Muscle of leg (tissue), 16 donors: Measurements from ENCODE around the gene WDR83. TPM values are rescaled to one million over a fixed set of nuclear protein-coding genes. Genes with fewer than 3 reads are reported as not detected.
"Not testable (repeated sequence)": the region's sequence is repeated elsewhere in the genome, so short reads cannot be mapped to it uniquely, and the experiment has no call there.

Experiments
- DNase-seq: peaks from one replicate; pipeline ENCODE4 v3.0.0; 2013
- H3K27ac ChIP-seq: one replicate; pipeline ENCODE4 v1.5.1; 2013; ENCODE audit warnings: mild to moderate bottlenecking, low read length, control low read depth
- H3K27me3 ChIP-seq: one replicate; pipeline ENCODE4 v1.6.1; 2013; ENCODE audit warnings: low read length; ENCODE audit not compliant: control insufficient read depth, insufficient read depth
- H3K36me3 ChIP-seq: one replicate; pipeline ENCODE4 v1.6.1; 2013; ENCODE audit warnings: low read length; ENCODE audit not compliant: control insufficient read depth, insufficient read depth
- H3K4me1 ChIP-seq: one replicate; pipeline ENCODE4 v1.6.1; 2013; ENCODE audit warnings: low read length; ENCODE audit not compliant: control insufficient read depth, insufficient read depth
- H3K4me3 ChIP-seq: one replicate; pipeline ENCODE4 v1.5.1; 2013; ENCODE audit warnings: low read length, control low read depth
- H3K9me3 ChIP-seq: replicated peaks from 2 replicates; pipeline ENCODE4 v1.6.1; 2013; ENCODE audit warnings: low read depth, low read length; ENCODE audit not compliant: control insufficient read depth
- WGBS: methylation state at CpG from one replicate; pipeline ENCODE4 v1.1.5; 2013; ENCODE audit warnings: missing lambda C conversion rate; ENCODE audit not compliant: insufficient coverage; 5-methylcytosine and 5-hydroxymethylcytosine counted together
- long read RNA-seq, 11 donors: transcript quantifications; one replicate each; lab custom pipeline, GENCODE V29; 2026
- polyA plus RNA-seq, 8 donors: library from polyadenylated mRNA; unstranded; fragments of 120-200 nt; gene quantifications; one replicate each; pipeline versions ENCODE4 v1.2.1 to v1.2.3, GENCODE V29; 2013; ENCODE audit warnings: inconsistent platforms in 1 of 8, low replicate concordance in 1 of 8; ENCODE audit not compliant: insufficient read length in 8 of 8, insufficient read depth in 1 of 8
- total RNA-seq: library from RNA; stranded (reverse); fragments of 120-200 nt; gene quantifications from one replicate; pipeline ENCODE4 v1.2.4, GENCODE V29; 2013

WDR83 gene, protein sequence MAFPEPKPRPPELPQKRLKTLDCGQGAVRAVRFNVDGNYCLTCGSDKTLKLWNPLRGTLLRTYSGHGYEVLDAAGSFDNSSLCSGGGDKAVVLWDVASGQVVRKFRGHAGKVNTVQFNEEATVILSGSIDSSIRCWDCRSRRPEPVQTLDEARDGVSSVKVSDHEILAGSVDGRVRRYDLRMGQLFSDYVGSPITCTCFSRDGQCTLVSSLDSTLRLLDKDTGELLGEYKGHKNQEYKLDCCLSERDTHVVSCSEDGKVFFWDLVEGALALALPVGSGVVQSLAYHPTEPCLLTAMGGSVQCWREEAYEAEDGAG
- total RNA-seq (6.8 TPM), polyA plus RNA-seq (10 to 100 TPM in 6 of 8 donors, 1 to 10 TPM in 2; 8.8 to 16.0 (median 13.1) TPM)
- long read RNA-seq, donor 1, partial matches to known transcripts, result 14 of 107 reads
- long read RNA-seq, donor 1, other reads (novel, unspliced or antisense), result 93 of 107 reads
- long read RNA-seq, donor 2, result 0 reads
- long read RNA-seq, donor 3, partial matches to known transcripts, result 21 of 59 reads
- long read RNA-seq, donor 3, other reads (novel, unspliced or antisense), result 36 of 59 reads
- long read RNA-seq, donor 4, partial matches to known transcripts, result 73 of 235 reads
- long read RNA-seq, donor 4, other reads (novel, unspliced or antisense), result 160 of 235 reads
- long read RNA-seq, donor 5, partial matches to known transcripts, result 45 of 99 reads
- long read RNA-seq, donor 5, other reads (novel, unspliced or antisense), result 54 of 99 reads
- long read RNA-seq, donor 6, partial matches to known transcripts, result 0 of 1 reads
- long read RNA-seq, donor 6, other reads (novel, unspliced or antisense), result 0 of 1 reads
- long read RNA-seq, donor 7, partial matches to known transcripts, result 0 of 4 reads
- long read RNA-seq, donor 7, other reads (novel, unspliced or antisense), result 0 of 4 reads
- long read RNA-seq, donor 8, partial matches to known transcripts, result 63 of 63 reads
- long read RNA-seq, donor 8, other reads (novel, unspliced or antisense), result 0 of 63 reads
- long read RNA-seq, donor 9, partial matches to known transcripts, result 14 of 43 reads
- long read RNA-seq, donor 9, other reads (novel, unspliced or antisense), result 28 of 43 reads
- long read RNA-seq, donor 10, partial matches to known transcripts, result 0 of 2 reads
- long read RNA-seq, donor 10, other reads (novel, unspliced or antisense), result 0 of 2 reads
- long read RNA-seq, donor 11, partial matches to known transcripts, result 0 of 1 reads
- long read RNA-seq, donor 11, other reads (novel, unspliced or antisense), result 0 of 1 reads

GRCh38 chr19:12666265-12667048 lies at the start of gene WDR83, which contains the start of gene MAN2B1:
Gene WDR83 (plus strand): TSS chr19:12666807. CDS start chr19:12669791, 2,984 bp downstream.
Gene MAN2B1 (minus strand): TSS chr19:12666742. CDS start chr19:12666701, 41 bp downstream.
- Histone ChIP-seq H3K27ac (peak within 1 kb of the TSS; percentile 31), H3K4me1 (peaks cover 34% of the 10 kb centered on the region)

GRCh38 chr19:12617646-12618045 lies 49.0 kb upstream of the WDR83 start:
- Histone ChIP-seq H3K27ac (no peak overlapping the region), H3K4me1 (no peaks in the 10 kb centered on the region), H3K36me3 (peaks cover 22% of the 10 kb centered on the region), H3K27me3 (no peaks in the 10 kb centered on the region), H3K4me3 (no peak overlapping the region), H3K9me3 (peaks cover 2% of the 10 kb centered on the region)
- no CpG with 5 or more reads among the region's 4 CpGs for WGBS
- DNase-seq, result no peak

More at GRCh38 chr19:12666265-12667048, at the start of gene WDR83, which contains the start of gene MAN2B1:
- no peaks in the 10 kb centered on the region for H3K27me3 ChIP-seq
- peak; percentile 87 for DNase-seq
- H3K36me3 ChIP-seq, result peaks cover 40% of the 10 kb centered on the region
- H3K9me3 ChIP-seq, result no peaks in the 10 kb centered on the region
- peak within 1 kb of the TSS; percentile 90 for H3K4me3 ChIP-seq
- WGBS, result 2% methylated on average over 45 of the region's 46 CpGs

DNA sequence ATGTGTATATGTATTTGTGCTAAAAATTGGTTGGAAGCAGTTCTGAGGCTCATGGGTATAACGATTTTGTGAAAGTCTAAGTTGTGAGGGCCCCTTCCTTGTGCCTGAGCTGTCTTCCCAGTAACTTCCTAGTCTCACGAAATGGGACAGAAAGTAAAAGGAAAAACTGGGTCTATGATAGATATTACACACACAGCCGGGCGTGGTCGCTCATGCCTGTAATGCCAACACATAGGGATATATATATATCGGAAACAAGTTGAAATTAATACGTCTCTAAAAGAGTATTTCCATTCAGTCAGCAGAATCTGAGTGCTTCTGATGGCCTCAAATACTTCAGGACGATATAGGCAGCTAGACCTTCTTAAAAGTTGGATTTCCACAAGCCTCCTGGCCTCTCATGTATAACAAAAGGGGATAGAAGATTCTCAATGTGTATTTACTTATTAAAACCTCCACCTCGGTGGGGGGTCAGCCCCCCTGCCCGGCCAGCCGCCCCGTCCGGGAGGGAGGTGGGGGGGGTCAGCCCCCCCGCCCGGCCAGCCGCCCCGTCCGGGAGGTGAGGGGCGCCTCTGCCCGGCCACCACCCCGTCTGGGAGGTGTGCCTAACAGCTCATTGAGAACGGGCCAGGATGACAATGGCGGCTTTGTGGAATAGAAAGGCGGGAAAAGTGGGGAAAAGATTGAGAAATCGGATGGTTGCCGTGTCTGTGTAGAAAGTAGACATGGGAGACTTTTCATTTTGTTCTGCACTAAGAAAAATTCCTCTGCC lies 45.2 kb upstream of the WDR83 start:
- H3K4me3 ChIP-seq, H3K4me1 ChIP-seq, H3K27me3 ChIP-seq, H3K27ac ChIP-seq, H3K9me3 ChIP-seq, DNase-seq: not testable (repeated sequence)
- no CpG with 5 or more reads among the region's 26 CpGs for WGBS
- H3K36me3 ChIP-seq, result peaks cover 29% of the 10 kb centered on the region

GRCh38 chr19:12623361-12624031 lies 43.1 kb upstream of the WDR83 start:
- WGBS, result 96% methylated on average over 2 of the region's 4 CpGs
- peaks cover 41% of the 10 kb centered on the region for H3K36me3 ChIP-seq

DNA sequence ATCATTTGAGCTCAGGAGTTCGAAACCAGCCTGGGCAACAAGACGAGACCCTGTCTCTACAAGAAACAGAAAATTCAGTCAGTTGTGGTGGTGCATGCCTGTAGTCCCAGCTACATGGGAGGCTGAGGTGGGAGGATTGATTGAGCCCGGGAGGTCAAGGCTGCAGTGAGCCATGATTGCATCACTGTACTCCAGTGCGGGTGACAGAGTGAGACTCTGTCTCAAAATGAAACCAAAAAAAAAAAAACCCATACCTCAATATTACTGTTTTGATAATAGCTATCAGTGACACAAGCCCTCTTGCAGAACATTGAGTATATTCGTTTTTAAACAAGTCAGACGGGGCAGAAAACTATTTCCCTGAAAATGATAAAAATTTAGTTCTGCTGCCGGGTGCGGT lies 39.6 kb upstream of the WDR83 start:
- H3K36me3 ChIP-seq, result peaks cover 49% of the 10 kb centered on the region
- H3K4me1 ChIP-seq, result no peaks in the 10 kb centered on the region
- no peaks in the 10 kb centered on the region for H3K27me3 ChIP-seq
- H3K27ac ChIP-seq, result no peak overlapping the region
- DNase-seq, result no peak
- no peak overlapping the region for H3K4me3 ChIP-seq
- peaks cover 17% of the 10 kb centered on the region for H3K9me3 ChIP-seq
- WGBS, result 85% methylated on average over 5 of the region's 8 CpGs

More at GRCh38 chr19:12623361-12624031, 43.1 kb upstream of the WDR83 start:
- H3K4me1 ChIP-seq, result no peaks in the 10 kb centered on the region
- DNase-seq, result no peak
- peaks cover 14% of the 10 kb centered on the region for H3K9me3 ChIP-seq
- H3K4me3 ChIP-seq, result no peak overlapping the region
- no peak overlapping the region for H3K27ac ChIP-seq
- no peaks in the 10 kb centered on the region for H3K27me3 ChIP-seq

DNA sequence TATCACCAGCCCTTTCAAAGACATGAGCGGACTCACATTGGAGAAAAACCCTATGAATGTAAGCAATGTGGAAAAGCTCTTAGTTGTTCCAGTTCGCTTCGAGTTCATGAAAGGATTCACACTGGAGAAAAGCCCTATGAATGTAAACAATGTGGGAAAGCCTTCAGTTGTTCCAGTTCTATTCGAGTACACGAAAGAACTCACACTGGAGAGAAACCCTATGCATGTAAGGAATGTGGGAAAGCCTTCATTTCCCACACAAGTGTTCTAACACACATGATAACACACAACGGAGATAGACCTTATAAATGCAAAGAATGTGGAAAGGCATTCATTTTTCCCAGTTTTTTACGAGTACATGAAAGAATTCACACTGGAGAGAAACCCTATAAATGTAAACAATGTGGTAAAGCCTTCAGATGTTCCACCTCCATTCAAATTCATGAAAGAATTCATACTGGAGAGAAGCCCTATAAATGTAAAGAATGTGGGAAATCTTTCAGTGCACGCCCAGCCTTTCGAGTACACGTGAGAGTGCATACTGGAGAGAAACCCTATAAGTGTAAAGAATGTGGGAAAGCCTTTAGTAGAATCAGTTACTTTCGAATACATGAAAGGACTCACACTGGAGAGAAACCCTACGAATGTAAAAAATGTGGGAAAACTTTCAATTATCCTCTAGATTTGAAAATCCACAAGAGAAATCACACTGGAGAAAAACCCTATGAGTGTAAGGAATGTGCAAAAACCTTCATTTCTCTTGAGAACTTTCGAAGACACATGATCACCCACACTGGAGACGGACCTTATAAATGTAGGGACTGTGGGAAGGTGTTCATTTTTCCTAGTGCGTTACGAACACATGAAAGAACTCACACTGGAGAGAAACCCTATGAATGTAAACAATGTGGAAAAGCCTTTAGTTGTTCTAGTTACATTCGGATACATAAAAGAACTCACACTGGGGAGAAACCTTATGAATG lies 38.3 kb upstream of the WDR83 start:
- DNase-seq, result no peak
- H3K27me3 ChIP-seq, result no peaks in the 10 kb centered on the region
- peaks cover 49% of the 10 kb centered on the region for H3K36me3 ChIP-seq
- no peak overlapping the region for H3K4me3 ChIP-seq
- no peaks in the 10 kb centered on the region for H3K4me1 ChIP-seq
- WGBS, result 93% methylated on average over 3 of the region's 17 CpGs
- peaks cover 17% of the 10 kb centered on the region for H3K9me3 ChIP-seq
- H3K27ac ChIP-seq, result no peak overlapping the region

- no peaks in the 10 kb centered on the region for H3K27me3 ChIP-seq
- peaks cover 17% of the 10 kb centered on the region for H3K9me3 ChIP-seq
- WGBS, result 100% methylated on average over 3 of the region's 7 CpGs
- no peaks in the 10 kb centered on the region for H3K4me1 ChIP-seq
- no peak overlapping the region for H3K4me3 ChIP-seq
- H3K27ac ChIP-seq, result no peak overlapping the region
- DNase-seq, result no peak
- H3K36me3 ChIP-seq, result peaks cover 43% of the 10 kb centered on the region
Observed at GRCh38 chr19:12629215-12629614, 37.4 kb upstream of the WDR83 start.

- no peak overlapping the region for H3K27ac ChIP-seq
- WGBS, result 78% methylated on average over 12 of the region's 13 CpGs
- no peaks in the 10 kb centered on the region for H3K36me3 ChIP-seq
- no peaks in the 10 kb centered on the region for H3K9me3 ChIP-seq
- DNase-seq, result no peak
- H3K4me3 ChIP-seq, result no peak overlapping the region
- H3K27me3 ChIP-seq, result no peaks in the 10 kb centered on the region
- peaks cover 4% of the 10 kb centered on the region for H3K4me1 ChIP-seq
Observed at GRCh38 chr19:12636631-12637030, 30.0 kb upstream of the WDR83 start.
